Natural killer cell treated with Interleukin-12 subunit alpha and Interleukin-12 subunit beta and Interleukin-15 and Interleukin-18, amount 100 ng/mL, for 72 hours (primary cell): ENCODE data around the gene RBL2. TPM values are rescaled to one million over a fixed set of nuclear protein-coding genes. Genes with fewer than 3 reads are reported as not detected.
A peak's percentile ranks its signal among the peaks of the same experiment; 100 is the strongest.
"Not testable (repeated sequence)": the region's sequence is repeated elsewhere in the genome, so short reads cannot be mapped to it uniquely, and the experiment has no call there.

Source experiments
- ATAC-seq, 2 donors: fragments of 150-1000 bp; cut with Tn5 transposase in 1 of 2; sonication (Bioruptor Pico), chemical (Tn5 transposase) in 1 of 2; 2 replicates each; pipeline ENCODE4 v1.10.0; 2021
- DNase-seq: peaks from one replicate; pipeline ENCODE4 v3.0.0; 2022; ENCODE audit warnings: low spot score
- H3K27ac Mint-ChIP-seq, 2 donors: 1 replicate in 1 of 2; 2 replicates in 1 of 2; pipeline ENCODE4 v1.8.0; 2022; ENCODE audit warnings: mixed read lengths in 2 of 2, mild to moderate bottlenecking in 1 of 2, moderate library complexity in 1 of 2
- H3K27me3 Mint-ChIP-seq, 2 donors: 1 replicate in 1 of 2; 2 replicates in 1 of 2; pipeline ENCODE4 v1.8.0; 2022; ENCODE audit warnings: mixed read lengths in 2 of 2
- H3K36me3 Mint-ChIP-seq: one replicate; pipeline ENCODE4 v1.8.0; 2022; ENCODE audit warnings: mixed read lengths
- H3K4me1 Mint-ChIP-seq, 2 donors: 1 replicate in 1 of 2; 2 replicates in 1 of 2; pipeline ENCODE4 v1.8.0; 2022; ENCODE audit warnings: low read depth in 2 of 2, mixed read lengths in 2 of 2, mild to moderate bottlenecking in 1 of 2
- H3K4me3 Mint-ChIP-seq: one replicate; pipeline ENCODE4 v1.8.0; 2022; ENCODE audit warnings: mixed read lengths
- H3K9me3 Mint-ChIP-seq: 2 replicates; pipeline ENCODE4 v1.8.0; 2022; ENCODE audit warnings: mixed read lengths
- total RNA-seq, 2 donors: library from RNA; stranded (reverse); gene quantifications; one replicate each; pipeline ENCODE4 v1.2.3, GENCODE V29; 2022

RBL2 gene
- total RNA-seq, 2 donors from 2014 or later = 45.0 to 46.0 TPM

DNA sequence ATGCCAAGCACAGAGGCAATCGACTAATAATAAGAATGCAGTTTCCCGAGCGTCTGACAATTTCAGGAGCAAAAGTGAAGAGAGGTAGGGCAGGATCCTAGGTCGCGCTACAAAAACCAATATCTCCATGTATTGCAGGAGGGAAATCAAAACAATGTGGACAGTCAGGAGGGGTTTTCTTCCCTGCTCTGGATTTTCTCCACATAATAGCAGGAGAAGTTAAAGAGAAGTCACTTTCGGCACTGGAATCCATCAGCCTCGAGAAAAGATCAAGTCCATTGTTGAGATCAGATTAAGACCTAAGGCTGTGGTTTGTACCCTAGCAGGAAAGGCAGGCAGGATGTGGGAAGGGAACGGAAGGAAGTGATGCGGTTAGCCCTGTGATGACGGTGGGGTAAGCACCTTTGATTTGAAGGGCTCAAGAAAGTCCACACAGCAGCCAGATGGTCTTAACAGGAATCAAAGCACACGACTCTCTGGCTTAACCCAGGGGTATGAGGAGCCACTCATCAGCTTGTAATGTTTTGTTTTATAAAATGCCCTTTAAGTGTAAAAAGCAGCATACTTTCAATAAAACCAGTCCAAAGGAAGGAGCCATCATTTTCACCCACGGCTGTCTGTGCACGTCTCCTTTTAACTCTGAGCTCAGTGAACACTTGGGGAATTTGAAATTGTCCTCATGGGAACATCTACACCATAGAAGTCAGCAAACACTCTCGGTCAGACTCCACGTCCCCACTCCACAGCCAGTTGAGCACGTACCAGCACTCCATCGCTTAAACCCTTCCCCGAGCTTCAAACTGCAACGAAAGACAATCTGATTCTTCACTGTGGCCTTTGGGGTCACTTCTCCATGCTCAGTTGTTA lies 84.5 kb downstream of the RBL2 start:
- Mint-ChIP-seq H3K4me3 (peak overlapping the region; percentile 81), H3K27ac (peak overlapping the region; percentile 65 to 77), H3K9me3 (no peaks in the 10 kb centered on the region), H3K4me1 (peaks cover 47 to 53% of the 10 kb centered on the region in 2 donors), H3K36me3 (peaks cover 12% of the 10 kb centered on the region), H3K27me3 (peaks cover 7 to 11% of the 10 kb centered on the region in 2 donors)
- peak; percentile 92 for DNase-seq
- peak; percentile 94 to 96 for ATAC-seq

DNA sequence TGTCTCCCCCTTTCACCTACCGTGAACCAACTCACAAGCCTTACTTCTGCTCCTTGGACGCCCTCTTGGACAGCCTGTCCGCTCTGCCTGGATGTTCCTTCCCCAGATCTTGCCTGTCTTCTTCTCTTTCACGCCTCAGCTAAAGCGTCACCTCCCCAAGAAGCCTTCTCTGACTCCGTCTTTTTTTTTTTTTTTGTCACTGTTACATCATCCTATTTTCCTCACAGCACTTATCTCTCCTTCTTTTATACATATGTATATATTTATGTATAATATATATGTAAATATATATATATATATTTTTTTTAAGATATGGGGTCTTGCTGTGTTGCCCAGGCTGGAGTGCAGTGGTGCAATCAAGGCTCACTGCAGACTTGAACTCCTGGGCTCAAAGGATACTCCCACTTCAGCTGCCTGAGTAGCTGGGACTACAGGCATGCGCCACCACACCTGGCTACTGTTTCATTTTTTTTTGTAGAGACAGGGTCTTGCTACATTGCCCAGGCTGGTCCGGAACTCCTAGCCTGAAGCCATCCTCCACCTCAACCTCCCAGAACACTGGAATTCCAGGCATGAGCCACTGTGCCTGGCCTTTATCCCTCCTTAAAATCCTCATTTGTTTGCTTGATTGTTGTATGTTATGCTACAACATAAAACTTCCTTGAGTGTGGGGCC lies 85.3 kb downstream of the RBL2 start:
- DNase-seq (no peak), ATAC-seq (peak; percentile 69)
- Mint-ChIP-seq H3K36me3 (peaks cover 7% of the 10 kb centered on the region), H3K9me3 (no peaks in the 10 kb centered on the region), H3K27ac (peak overlapping the region; percentile 65 to 77), H3K4me1 (peaks cover 40 to 46% of the 10 kb centered on the region in 2 donors), H3K4me3 (peak overlapping the region; percentile 81), H3K27me3 (peaks cover 8 to 15% of the 10 kb centered on the region in 2 donors)

DNA sequence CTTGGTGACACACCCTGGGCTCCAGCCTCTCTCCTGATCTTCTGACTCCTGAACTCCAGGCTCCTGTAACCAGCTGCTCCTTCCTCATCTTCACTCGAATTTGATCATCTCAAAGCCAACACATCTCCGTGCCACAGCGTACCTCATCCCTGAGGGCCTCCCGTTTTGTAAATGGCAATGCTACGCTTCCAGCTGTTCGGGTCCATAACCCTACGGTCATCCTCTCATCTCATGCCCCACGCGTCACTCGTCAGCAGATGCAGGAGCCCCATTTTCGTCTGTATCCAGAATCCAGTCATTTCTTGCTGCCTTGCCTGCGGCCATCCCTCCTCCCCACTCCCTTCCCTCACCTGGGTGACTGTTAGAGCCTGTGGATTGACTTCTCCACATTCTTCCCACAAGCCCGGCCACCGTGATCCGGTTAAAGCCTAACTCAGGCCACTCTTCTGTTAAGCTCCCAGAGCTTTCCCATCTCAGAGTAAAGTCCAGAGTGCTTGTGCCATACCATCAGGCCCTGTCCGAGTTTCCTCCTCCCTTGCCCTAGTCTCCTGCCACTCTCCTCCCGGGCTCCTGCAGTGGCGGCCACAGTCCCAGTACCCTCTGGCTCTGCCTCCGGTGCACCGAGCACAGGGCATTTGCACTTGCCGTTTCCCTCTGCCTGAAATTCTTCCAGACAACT lies 89.0 kb downstream of the RBL2 start:
- peak overlapping the region; percentile 3 to 24 for H3K27ac Mint-ChIP-seq

DNA sequence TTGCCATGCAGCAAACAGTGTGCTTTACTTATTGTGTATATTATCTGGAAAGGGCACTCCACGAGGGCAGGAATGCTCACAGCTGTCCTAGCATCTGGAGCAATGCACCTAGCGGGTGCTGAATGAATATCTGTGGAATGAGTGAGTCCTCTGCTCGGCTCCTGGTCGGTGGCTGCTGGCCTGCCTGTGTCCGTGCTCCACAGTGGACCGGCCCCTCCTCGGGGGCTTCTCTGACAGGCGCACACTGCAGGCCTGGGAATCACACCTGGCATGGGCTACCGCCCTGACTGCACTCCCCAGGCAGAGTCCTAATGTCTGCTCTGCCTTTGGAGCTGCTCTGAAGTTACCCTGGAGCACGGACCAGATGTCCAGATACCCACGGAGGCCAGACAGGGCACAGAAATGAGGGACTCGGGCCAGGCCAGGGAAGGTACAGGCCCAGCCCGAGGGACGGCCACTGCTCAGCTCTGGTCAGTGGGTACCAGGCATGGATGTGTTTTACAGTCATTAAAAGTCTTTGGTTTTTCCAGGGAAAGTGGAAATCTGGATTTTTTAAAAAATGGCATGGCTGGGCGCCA lies 89.8 kb downstream of the RBL2 start:
- no peak for ATAC-seq
- no peaks in the 10 kb centered on the region for H3K36me3 Mint-ChIP-seq
- peak overlapping the region in 1 of 2 donors; percentile 24 for H3K27ac Mint-ChIP-seq
- peaks cover 16% of the 10 kb centered on the region in 2 donors for H3K4me1 Mint-ChIP-seq
- no peak overlapping the region for H3K4me3 Mint-ChIP-seq
- H3K27me3 Mint-ChIP-seq = peaks cover 8 to 15% of the 10 kb centered on the region in 2 donors
- H3K9me3 Mint-ChIP-seq = no peaks in the 10 kb centered on the region
- no peak for DNase-seq

More for the DNA sequence above, 89.0 kb downstream of the RBL2 start:
- no peaks in the 10 kb centered on the region for H3K36me3 Mint-ChIP-seq
- peaks cover 8 to 15% of the 10 kb centered on the region in 2 donors for H3K27me3 Mint-ChIP-seq
- no peak overlapping the region for H3K4me3 Mint-ChIP-seq
- ATAC-seq (no peak), DNase-seq (no peak)
- H3K9me3 Mint-ChIP-seq = no peaks in the 10 kb centered on the region
- H3K4me1 Mint-ChIP-seq = peaks cover 24% of the 10 kb centered on the region in 2 donors

DNA sequence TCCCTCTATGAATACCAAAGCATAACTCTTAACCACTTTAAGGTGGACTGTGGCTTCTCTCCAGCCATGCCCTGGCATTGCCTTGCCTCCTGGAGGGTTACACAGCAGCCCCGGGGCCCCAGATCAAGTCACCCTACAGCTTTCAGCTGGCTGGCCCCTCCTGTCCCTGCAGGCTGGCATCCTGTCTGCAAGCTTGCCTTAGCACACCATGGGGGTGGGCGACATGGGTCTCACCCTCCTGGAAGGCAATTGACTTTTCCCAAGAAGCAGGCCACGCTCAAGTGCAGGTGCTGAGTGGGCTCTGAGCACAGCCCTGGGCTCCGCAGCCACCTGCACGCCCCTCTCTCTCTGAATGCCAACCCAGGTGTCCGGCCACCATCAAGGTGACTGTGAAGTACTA lies 94.5 kb downstream of the RBL2 start:
- Mint-ChIP-seq H3K9me3 (no peaks in the 10 kb centered on the region), H3K27me3 (peaks cover 1 to 3% of the 10 kb centered on the region in 2 donors), H3K4me3 (no peak overlapping the region), H3K27ac (no peak overlapping the region), H3K4me1 (no peaks in the 10 kb centered on the region), H3K36me3 (no peaks in the 10 kb centered on the region)
- DNase-seq (no peak), ATAC-seq (no peak)

DNA sequence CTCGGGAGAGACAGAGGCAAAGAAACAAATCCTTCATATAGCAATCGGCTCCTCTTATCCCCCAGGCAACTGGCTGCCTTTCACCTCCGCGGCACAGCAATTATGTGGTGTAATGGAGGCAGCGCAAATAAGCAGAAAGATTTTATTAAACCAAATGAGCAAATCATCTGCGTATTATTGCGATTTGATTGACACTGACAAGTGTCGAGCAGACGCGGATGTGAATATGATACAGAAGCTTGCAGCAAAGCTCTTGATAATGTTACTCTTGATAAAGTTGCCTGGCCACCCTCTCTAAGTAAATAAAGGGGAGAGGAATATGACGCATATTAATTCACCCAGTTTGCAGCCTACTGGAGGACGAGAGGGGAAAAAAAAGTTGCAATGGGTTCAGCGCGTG lies 95.2 kb downstream of the RBL2 start:
- Mint-ChIP-seq H3K36me3 (no peaks in the 10 kb centered on the region), H3K4me3 (no peak overlapping the region), H3K27ac (no peak overlapping the region), H3K27me3 (no peaks in the 10 kb centered on the region), H3K9me3 (no peaks in the 10 kb centered on the region), H3K4me1 (peaks cover 6 to 7% of the 10 kb centered on the region in 2 donors)
- ATAC-seq = no peak
- DNase-seq = no peak

DNA sequence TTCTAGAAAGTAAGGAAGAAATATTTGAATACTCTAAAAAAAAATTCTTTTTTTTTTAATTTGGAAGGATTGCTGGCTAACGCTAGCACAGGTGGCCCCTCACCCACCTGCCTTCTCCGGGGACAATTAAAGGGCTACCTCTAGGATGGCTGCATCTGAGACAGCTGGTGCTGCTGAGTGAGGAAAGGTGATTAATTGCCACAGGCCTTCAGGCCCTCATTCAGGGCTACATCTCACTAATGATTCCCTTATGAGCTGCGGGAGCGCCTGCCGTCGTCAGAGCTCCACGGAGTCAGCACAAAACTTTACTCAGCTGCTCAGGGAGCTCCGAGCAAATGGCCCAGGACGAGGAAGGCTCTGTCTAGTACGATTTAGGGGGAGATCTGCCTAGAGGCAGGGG lies 95.8 kb downstream of the RBL2 start:
- no peak for DNase-seq
- Mint-ChIP-seq H3K27me3 (no peaks in the 10 kb centered on the region), H3K36me3 (no peaks in the 10 kb centered on the region), H3K27ac (no peak overlapping the region), H3K9me3 (no peaks in the 10 kb centered on the region), H3K4me1 (peaks cover 11 to 12% of the 10 kb centered on the region in 2 donors), H3K4me3 (no peak overlapping the region)
- ATAC-seq = no peak

DNA sequence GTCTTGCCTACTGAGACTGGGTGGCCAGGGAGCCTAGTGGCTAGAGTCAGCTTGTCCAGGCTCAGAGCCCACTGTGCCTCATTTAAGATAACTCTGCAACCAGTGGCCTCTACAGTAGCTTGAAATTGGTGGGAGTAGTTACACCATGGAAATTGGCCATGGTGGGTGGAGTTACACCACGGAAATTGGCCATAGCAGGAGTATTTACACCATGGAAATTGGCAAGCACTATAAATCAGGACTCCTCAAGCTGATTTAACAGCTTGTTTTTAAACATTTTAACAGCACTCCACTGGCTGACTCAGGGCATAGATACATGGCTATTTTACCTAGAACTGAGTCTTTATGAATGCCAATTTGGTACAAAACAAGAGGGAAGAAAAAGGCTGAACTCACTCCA lies 96.5 kb downstream of the RBL2 start:
- H3K27ac Mint-ChIP-seq = no peak overlapping the region
- no peak overlapping the region for H3K4me3 Mint-ChIP-seq
- DNase-seq (no peak), ATAC-seq (no peak)
- H3K27me3 Mint-ChIP-seq = no peaks in the 10 kb centered on the region
- H3K9me3 Mint-ChIP-seq = no peaks in the 10 kb centered on the region
- H3K36me3 Mint-ChIP-seq = no peaks in the 10 kb centered on the region
- peaks cover 16 to 19% of the 10 kb centered on the region in 2 donors for H3K4me1 Mint-ChIP-seq

DNA sequence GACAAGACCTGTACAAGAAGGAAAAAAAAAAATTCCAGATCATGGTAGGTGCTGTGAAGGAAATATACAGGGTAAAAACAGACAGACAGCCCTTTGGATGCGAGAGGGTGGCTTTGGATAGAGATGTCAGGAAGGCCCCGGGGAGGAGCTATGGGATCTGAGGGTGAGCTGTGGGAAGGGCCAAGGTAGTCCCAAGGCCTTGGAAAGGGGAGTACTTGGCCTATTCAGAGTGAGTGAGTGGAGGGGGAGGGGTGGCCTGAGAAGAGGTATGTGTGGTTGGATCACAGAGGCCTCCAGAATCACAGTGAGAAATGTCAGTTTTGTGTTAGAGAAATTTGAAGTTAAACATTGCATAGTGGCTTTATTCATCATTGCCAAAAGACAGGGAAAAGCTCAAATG lies 99.9 kb downstream of the RBL2 start:
- no peak for ATAC-seq
- H3K36me3 Mint-ChIP-seq = peaks cover 5% of the 10 kb centered on the region
- H3K4me3 Mint-ChIP-seq = peak overlapping the region; percentile 49
- peak overlapping the region; percentile 36 to 52 for H3K27ac Mint-ChIP-seq
- H3K4me1 Mint-ChIP-seq = peaks cover 31 to 38% of the 10 kb centered on the region in 2 donors
- no peaks in the 10 kb centered on the region for H3K9me3 Mint-ChIP-seq
- no peak for DNase-seq
- peaks cover 0 to 2% of the 10 kb centered on the region in 2 donors for H3K27me3 Mint-ChIP-seq

DNA sequence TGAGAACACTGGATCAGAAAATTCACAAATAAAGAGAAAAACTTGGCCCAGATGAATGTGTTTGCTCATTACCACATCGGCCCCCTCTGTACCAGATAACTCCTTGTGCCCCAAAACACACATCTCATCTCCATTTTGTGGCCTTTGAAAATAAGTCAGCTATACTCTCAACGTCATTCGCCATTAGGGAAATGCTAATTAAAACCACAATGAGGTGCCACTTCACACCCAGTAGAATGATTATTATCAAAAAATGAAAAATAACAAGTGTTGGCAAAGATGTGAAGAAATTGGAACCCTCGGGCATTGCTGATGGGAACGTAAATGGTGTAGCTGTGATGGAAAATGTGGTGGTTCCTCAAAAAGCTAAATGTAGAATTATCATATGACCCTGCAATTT lies 103.4 kb downstream of the RBL2 start:
- Mint-ChIP-seq H3K4me3 (peak overlapping the region; percentile 32), H3K36me3 (peaks cover 5% of the 10 kb centered on the region), H3K9me3 (no peaks in the 10 kb centered on the region), H3K4me1 (peaks cover 31 to 38% of the 10 kb centered on the region in 2 donors), H3K27me3 (peaks cover 4 to 5% of the 10 kb centered on the region in 2 donors), H3K27ac (peak overlapping the region in 1 of 2 donors; percentile 54)
- DNase-seq (no peak), ATAC-seq (no peak)

DNA sequence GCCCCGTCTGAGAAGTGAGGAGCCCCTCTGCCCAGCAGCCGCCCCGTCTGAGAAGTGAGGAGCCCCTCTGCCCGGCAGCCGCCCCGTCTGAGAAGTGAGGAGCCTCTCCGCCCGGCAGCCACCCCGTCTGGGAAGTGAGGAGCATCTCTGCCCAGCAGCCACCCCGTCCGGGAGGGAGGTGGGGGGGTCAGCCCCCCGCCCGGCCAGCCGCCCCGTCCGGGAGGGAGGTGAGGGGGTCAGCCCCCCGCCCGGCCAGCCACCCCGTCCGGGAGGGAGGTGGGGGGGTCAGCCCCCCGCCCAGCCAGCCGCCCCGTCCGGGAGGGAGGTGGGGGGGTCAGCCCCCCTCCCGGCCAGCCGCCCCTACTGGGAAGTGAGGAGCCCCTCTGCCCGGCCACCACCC lies 105.1 kb downstream of the RBL2 start:
- not testable (repeated sequence) for H3K4me3 Mint-ChIP-seq, DNase-seq

DNA sequence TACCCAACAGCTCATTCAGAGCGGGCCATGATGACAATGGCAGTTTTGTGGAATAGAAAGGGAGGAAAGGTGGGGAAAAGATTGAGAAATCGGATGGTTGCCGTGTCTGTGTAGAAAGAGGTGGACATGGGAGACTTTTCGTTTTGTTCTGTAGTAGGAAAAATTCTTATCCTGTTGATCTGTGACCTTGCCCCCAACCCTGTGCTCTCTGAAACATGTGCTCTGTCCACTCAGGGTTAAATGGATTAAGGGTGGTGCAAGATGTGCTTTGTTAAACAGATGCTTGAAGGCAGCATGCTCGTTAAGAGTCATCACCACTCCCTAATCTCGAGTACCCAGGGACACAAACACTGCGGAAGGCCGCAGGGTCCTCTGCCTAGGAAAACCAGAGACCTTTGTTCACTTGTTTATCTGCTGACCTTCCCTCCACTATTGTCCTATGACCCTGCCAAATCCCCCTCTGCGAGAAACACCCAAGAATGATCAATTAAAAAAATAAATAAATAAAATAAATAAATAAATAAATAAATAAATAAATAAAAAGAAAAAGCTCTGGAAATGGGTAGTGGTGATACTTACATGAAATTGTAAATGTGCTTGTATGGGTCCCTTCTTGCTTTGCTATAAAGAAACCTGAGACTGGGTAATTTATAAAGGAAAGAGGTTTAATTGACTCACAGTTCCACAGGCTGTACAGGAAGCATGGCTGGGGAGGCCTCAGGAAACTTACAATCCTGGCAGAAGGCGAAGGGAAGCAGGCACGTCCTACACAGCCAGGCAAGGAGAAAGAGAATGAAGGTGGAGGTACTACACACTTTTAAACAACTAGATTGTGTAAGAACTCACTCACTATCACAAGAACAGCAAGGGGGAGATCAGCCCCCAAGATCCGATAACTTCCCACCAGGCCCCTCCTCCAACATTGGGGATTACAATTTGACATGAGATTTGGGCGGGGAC lies 105.8 kb downstream of the RBL2 start:
- not testable (repeated sequence) for H3K27ac Mint-ChIP-seq, DNase-seq, H3K4me3 Mint-ChIP-seq, ATAC-seq, H3K36me3 Mint-ChIP-seq, H3K9me3 Mint-ChIP-seq
- H3K4me1 Mint-ChIP-seq = peaks cover 20 to 28% of the 10 kb centered on the region in 2 donors
- peaks cover 7 to 15% of the 10 kb centered on the region in 2 donors for H3K27me3 Mint-ChIP-seq

More for the DNA sequence above, 105.1 kb downstream of the RBL2 start:
- H3K36me3 Mint-ChIP-seq, H3K9me3 Mint-ChIP-seq, H3K27ac Mint-ChIP-seq, ATAC-seq: not testable (repeated sequence)
- Mint-ChIP-seq H3K4me1 (peaks cover 27 to 33% of the 10 kb centered on the region in 2 donors), H3K27me3 (peaks cover 7 to 13% of the 10 kb centered on the region in 2 donors)
